ENCODE results near the gene DLAT.

The DLAT gene

DNA sequence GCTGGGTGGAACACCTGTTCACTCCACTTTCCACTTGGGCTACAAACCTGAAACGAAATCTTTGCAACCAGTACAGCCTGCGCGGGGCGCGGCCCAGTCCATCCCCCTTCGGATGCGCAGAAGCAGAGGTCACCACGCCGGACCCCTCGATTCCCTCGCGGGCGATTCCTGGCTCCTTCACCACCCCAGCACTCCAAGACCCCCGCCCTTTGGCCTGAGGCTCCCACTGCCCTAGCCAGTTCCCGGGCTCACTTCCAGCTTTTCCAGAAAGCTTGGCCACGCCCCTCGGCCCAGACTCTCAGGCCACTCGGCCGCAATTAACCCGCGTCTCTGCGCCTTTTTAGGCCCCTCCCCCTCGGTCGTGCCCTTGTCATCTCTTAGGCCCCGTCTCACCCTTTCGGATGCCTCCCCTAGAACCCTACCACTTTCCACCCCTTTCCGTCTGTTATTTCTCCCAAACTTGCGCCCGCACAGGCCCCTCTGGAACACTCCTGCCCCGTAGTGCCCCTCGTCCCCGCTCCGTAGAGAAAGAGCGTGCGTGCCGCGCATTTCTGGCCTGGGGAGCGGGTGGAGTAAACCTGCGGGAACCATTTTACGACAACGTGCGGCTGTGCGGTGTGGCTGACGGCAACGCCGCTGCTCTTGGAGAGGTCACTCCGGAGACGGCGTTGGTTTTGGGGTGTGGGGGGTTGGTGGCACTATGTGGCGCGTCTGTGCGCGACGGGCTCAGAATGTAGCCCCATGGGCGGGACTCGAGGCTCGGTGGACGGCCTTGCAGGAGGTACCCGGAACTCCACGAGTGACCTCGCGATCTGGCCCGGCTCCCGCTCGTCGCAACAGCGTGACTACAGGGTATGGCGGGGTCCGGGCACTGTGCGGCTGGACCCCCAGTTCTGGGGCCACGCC is at the start of gene DLAT:
Gene DLAT, plus strand, starts transcription at position 636 of the 906 bp plus-strand sequence. Its CDS starts 65 bp downstream, at position 701.
- Histone ChIP-seq H3K9ac (peak within 1 kb of the TSS; percentile 94), H3K9me3 (no peaks in the 10 kb centered on the region), H4K20me1 (no peaks in the 10 kb centered on the region), H3K4me2 (peak within 1 kb of the TSS; percentile 90), H3K4me1 (peaks cover 13% of the 10 kb centered on the region), H3K36me3 (peaks cover 23% of the 10 kb centered on the region), H3K27ac (peak within 1 kb of the TSS; percentile 89), H3K27me3 (no peaks in the 10 kb centered on the region), H3K4me3 (peak within 1 kb of the TSS; percentile 95)
- no peak for TF ChIP-seq Cebpa-rat (IDR thresholded peaks at IDR 0.05)

DNA sequence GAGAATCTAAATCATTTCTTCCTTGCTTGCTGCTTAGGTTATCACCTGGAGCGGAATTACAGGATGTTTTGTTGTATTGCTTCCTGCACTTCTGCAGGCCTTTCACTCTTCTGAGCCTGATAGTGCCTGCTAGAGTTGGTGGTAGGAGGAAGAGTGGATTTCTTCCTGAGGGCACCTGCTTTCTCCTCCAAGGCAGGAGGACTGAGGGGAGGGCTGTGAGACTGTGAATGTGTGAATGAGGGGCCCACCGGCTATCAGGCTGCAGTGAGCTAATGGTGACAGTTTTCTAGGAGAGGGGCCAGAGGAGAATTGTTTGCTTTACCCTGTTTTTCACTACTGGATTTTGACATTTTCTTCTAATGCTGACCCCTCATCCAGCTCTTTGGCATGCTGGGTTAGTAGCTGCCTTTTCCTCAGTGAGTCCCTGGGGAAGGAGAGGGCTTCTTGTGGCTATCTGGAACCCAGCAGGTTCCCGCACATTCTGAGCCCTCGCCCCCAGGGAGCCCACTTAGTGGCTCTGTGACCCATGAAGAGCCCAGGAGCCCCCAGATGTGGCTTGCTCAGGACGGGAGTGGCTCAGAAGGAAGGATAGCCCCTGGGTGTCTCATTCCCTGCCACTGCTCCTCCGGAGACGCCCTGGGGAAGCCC is 49.0 kb upstream of the DLAT start:
- Histone ChIP-seq H4K20me1 (no peaks in the 10 kb centered on the region), H3K27me3 (peaks cover 37% of the 10 kb centered on the region), H3K4me2 (no peak overlapping the region), H3K27ac (no peak overlapping the region), H3K9ac (no peak overlapping the region), H3K36me3 (no peaks in the 10 kb centered on the region), H3K9me3 (no peaks in the 10 kb centered on the region), H3K4me3 (no peak overlapping the region), H3K4me1 (peaks cover 6% of the 10 kb centered on the region; the same call in 1 of the 2 replicates)
- no peak for TF ChIP-seq Cebpa-rat (IDR thresholded peaks at IDR 0.05)

DNA sequence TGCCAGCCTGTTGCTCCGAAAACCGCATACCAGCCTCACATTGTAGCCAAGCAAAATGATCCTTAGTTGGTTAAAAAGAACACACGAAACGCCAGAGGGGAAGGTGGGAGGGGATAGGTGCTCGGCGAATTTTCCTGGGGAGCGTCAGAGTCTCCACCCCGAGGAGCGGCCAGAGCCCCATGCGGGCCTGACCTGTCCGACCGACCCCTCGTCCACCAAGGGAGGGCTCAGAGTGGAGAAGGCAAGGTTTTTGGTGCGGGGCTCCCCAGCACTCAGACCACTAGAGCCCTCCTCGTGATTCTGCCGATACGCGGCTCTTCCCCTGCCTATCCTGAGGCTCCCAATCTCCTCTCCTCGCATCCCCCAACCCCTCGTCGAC is 48.5 kb upstream of the DLAT start:
- H3K9me3 ChIP-seq: no peaks in the 10 kb centered on the region
- H3K27me3 ChIP-seq: peaks cover 37% of the 10 kb centered on the region
- peaks cover 6% of the 10 kb centered on the region; the same call in 1 of the 2 replicates for H3K4me1 ChIP-seq
- TF ChIP-seq Cebpa-rat (IDR thresholded peaks at IDR 0.05): no peak
- H3K4me3 ChIP-seq: no peak overlapping the region
- H3K27ac ChIP-seq: no peak overlapping the region
- no peak overlapping the region for H3K4me2 ChIP-seq
- H3K9ac ChIP-seq: no peak overlapping the region
- no peaks in the 10 kb centered on the region for H3K36me3 ChIP-seq
- H4K20me1 ChIP-seq: no peaks in the 10 kb centered on the region

DNA sequence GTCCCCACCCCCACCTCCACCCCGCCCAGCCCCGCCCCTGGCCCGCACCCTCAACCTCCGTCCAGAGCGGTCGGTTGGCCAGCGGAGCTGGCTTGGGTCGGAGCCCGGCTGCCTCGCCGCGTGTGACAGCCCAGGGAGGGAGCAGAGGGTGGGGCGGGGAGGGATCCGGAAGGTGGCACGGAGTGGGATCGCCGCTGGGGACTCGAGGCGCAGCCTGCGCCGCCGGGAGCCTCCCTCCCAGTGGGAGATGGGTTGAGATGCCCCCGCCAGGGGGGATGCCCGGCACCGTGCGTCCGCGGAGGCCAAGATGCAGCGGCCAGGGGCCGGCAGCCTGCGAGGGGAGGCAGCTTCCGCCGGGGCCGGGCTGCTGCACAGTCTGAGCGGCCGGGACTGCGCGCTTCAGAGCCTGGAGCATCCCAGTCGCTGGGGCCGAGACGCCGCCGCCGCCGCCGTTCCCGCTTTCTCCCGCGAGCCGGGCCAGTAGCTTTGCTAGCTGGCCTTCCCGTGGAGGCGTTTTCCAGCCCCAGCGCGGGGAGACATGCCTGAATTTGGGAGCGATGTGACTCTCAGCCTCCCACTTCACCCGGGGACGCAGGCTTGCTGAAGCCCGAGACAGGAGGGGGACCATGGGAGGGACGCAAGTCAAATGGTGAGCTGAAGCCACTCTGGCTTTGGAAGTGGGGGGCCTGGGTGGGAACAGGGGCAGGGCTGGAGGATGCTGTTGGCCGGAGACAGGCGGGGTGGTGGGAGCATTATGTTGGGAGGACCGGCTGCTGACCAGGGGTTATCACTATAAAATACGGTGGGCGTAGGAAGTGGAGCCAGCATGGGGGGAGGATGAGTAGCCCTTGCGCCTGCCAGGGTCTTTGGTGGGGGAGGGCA is 47.8 kb upstream of the DLAT start:
- no peak overlapping the region for H3K9ac ChIP-seq
- TF ChIP-seq Cebpa-rat (IDR thresholded peaks at IDR 0.05): no peak
- H3K9me3 ChIP-seq: no peaks in the 10 kb centered on the region
- H3K27ac ChIP-seq: no peak overlapping the region
- no peaks in the 10 kb centered on the region for H4K20me1 ChIP-seq
- H3K27me3 ChIP-seq: peaks cover 37% of the 10 kb centered on the region
- no peaks in the 10 kb centered on the region for H3K36me3 ChIP-seq
- peak overlapping the region; percentile 62 for H3K4me2 ChIP-seq
- H3K4me3 ChIP-seq: peak overlapping the region; percentile 56
- peaks cover 6% of the 10 kb centered on the region; the same call in 1 of the 2 replicates for H3K4me1 ChIP-seq

DNA sequence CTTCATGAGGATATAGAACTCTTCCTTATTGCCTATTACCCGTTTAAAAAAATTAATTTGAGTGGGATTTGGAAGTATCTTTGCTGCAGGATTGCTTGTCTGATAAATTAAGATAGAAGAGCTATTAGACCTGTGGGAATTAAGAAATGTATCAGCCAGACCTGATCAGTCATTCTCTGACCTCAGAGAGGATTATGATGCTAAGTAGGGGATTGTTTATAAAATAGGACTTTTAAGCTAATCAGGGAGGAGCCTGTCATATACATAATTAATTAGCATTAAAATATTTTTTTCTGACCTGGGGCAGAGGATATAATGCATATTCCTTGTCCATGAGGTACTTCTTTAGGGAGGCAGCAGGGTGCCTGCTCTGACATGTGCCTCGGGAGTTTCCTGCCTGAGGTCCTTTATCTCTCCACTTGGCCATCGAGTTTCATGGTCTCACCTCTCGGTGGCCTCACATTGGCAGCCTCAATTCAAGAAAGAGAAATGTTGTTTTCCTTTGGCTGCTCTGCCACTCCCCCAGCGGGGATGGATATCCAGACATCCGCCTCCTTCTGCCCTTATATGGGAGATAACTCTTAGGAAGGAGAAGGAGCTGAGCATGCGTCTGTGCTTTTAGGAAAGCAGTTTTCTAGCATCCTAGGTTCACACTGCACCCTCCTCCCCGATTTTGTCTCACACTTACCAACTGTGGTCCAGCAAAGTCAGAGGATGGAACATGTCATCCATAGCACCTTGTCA is 47.0 kb upstream of the DLAT start:
- no peak for TF ChIP-seq Cebpa-rat (IDR thresholded peaks at IDR 0.05)
- Histone ChIP-seq H4K20me1 (no peaks in the 10 kb centered on the region), H3K4me3 (no peak overlapping the region), H3K27ac (no peak overlapping the region), H3K27me3 (peaks cover 37% of the 10 kb centered on the region), H3K9me3 (no peaks in the 10 kb centered on the region), H3K36me3 (no peaks in the 10 kb centered on the region), H3K4me2 (no peak overlapping the region), H3K4me1 (peaks cover 6% of the 10 kb centered on the region; the same call in 1 of the 2 replicates), H3K9ac (no peak overlapping the region)

DNA sequence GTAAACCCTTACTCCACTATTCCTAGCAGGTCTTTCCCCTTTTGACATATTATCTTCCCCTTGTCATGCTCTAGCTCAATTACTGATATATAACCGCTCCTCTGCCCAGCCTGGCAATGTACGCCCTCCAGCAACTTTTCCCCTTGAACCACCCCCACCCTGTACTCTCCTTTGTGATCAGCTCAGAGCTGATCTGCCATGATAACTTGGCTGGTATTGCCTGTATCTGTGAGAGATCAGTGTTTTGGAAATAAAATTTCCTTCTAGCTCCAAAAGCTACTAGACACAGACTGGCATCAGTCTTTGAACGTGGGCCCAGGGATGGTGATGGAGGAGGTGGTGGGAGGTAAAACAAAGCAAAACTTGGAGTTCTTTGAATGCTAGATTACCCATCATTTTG is 45.1 kb upstream of the DLAT start:
- peaks cover 37% of the 10 kb centered on the region for H3K27me3 ChIP-seq
- no peak overlapping the region for H3K27ac ChIP-seq
- H3K9ac ChIP-seq: no peak overlapping the region
- no peaks in the 10 kb centered on the region for H4K20me1 ChIP-seq
- H3K4me3 ChIP-seq: no peak overlapping the region
- H3K36me3 ChIP-seq: no peaks in the 10 kb centered on the region
- no peaks in the 10 kb centered on the region for H3K9me3 ChIP-seq
- no peak overlapping the region for H3K4me2 ChIP-seq
- peaks cover 6% of the 10 kb centered on the region; the same call in 1 of the 2 replicates for H3K4me1 ChIP-seq
- no peak for TF ChIP-seq Cebpa-rat (IDR thresholded peaks at IDR 0.05)

DNA sequence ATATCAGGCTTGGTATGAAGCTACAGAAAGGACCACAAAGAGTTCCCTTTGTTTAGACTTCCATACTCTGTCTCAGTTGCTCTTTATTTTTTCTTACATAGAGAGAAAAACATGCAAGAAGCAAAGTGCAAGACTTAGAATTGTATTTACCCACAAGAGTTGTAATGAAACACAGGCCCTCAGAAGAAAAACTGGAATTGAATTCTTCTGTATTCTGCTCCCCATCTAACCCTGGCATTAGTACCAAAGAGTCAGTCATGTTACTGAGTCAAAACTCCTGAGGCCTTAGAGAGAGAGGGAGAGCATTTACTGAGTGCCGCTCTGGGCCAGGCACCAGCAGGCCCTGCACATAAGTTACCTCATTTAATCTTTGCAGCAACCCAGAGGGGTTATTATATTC is 43.9 kb upstream of the DLAT start:
- Histone ChIP-seq H3K4me2 (no peak overlapping the region), H3K27me3 (peaks cover 32% of the 10 kb centered on the region), H3K36me3 (no peaks in the 10 kb centered on the region), H3K9ac (no peak overlapping the region), H3K27ac (no peak overlapping the region), H3K4me1 (peaks cover 6% of the 10 kb centered on the region; the same call in 1 of the 2 replicates), H3K9me3 (no peaks in the 10 kb centered on the region), H3K4me3 (no peak overlapping the region), H4K20me1 (no peaks in the 10 kb centered on the region)
- no peak for TF ChIP-seq Cebpa-rat (IDR thresholded peaks at IDR 0.05)

DNA sequence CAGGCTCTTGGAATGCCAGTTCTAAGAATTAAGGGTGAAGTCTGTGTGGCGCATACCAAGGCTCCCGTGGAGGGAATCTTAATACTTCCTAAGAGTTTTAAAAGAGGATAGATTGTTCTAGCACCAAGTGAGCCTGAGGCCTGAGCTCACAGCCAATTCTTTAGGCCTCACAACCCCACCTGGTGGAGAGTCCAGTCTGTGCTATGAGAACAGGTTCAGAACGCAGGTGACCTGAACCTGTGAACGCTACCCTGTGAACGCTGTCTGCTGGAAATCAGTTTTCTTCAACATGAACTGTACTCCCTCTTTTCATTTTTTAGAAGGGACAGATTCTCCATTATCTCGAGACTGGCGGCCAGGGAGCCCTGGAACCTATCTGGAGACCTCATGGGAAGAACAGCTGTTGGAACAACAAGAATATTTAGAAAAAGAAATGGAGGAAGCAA is 43.2 kb upstream of the DLAT start:
- no peak for TF ChIP-seq Cebpa-rat (IDR thresholded peaks at IDR 0.05)
- Histone ChIP-seq H4K20me1 (no peaks in the 10 kb centered on the region), H3K9ac (no peak overlapping the region), H3K4me2 (no peak overlapping the region), H3K27ac (no peak overlapping the region), H3K27me3 (peaks cover 26% of the 10 kb centered on the region), H3K36me3 (no peaks in the 10 kb centered on the region), H3K9me3 (no peaks in the 10 kb centered on the region), H3K4me1 (peaks cover 6% of the 10 kb centered on the region; the same call in 1 of the 2 replicates), H3K4me3 (no peak overlapping the region)
